ENCODE measurements around the gene DSP. TPM values are rescaled to one million over a fixed set of nuclear protein-coding genes. Genes with fewer than 3 reads are reported as not detected.

Gene DSP
- total and polyA plus RNA-seq, 2 of the 13 experiments (the other 11 are each of a cell fraction or from before 2014, with no cell fraction given) = 89.8 to 117 TPM

DNA sequence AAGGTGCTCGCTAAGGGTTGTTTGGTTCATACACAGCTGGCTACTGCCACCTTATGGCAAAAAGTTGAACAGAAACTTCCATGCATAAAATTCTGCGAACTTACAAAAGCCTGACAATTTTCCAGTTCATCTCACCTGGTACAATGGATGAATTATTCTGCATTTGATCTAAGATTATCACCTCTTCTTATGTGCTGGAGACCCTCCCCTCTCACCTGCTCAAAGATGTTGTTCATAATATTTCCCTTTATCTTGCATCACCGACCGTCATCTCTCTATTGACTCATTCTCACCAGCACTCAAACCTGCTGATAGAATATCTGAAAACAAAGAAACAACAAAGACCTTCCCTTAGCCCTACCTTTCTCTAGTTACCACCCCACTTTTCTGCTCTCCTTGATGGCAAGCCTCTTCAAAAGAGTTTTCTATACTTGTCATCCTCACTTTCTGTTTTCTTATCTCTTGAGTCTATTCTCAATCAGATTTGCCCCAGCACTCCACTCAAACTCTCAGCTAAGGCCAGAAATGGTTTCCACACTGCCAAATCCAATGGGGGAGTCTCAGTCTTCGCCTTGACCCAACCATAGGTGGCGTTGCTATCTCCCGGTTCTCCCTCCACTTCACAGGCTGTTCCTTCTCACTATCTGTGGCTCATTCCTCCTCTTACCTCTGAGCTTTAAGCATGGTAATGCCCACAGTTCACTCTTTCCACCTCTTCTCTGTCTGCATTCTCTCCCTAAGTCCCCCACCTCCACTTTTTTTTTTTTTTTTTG is 74.3 kb downstream of the DSP start (continued):
- TF ChIP-seq ZNF331 (CRISPR knock-in tag; IDR thresholded peaks at IDR 0.05) = 0 out of 2 replicates have a peak, but pooled peaks have one; percentile 7
- TF ChIP-seq NR2F6 (IDR thresholded peaks at IDR 0.05) = no peak
- TF ChIP-seq NR2F6 (CRISPR knock-in tag; IDR thresholded peaks at IDR 0.05) = 0 out of 2 replicates have a peak, but pooled peaks have one; percentile 15
- TF ChIP-seq RNF219 (CRISPR knock-in tag; IDR thresholded peaks at IDR 0.05) = no peak
- TF ChIP-seq HNF1B (CRISPR knock-in tag; IDR thresholded peaks at IDR 0.05) = 0 out of 2 replicates have a peak, but pooled peaks have one; percentile 15
- peak; percentile 59; the same call in 1 of the 2 replicates for TF ChIP-seq ZNF780A (CRISPR knock-in tag; IDR thresholded peaks at IDR 0.05)
- TF ChIP-seq, protein P1, sequence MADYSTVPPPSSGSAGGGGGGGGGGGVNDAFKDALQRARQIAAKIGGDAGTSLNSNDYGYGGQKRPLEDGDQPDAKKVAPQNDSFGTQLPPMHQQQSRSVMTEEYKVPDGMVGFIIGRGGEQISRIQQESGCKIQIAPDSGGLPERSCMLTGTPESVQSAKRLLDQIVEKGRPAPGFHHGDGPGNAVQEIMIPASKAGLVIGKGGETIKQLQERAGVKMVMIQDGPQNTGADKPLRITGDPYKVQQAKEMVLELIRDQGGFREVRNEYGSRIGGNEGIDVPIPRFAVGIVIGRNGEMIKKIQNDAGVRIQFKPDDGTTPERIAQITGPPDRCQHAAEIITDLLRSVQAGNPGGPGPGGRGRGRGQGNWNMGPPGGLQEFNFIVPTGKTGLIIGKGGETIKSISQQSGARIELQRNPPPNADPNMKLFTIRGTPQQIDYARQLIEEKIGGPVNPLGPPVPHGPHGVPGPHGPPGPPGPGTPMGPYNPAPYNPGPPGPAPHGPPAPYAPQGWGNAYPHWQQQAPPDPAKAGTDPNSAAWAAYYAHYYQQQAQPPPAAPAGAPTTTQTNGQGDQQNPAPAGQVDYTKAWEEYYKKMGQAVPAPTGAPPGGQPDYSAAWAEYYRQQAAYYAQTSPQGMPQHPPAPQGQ (CRISPR knock-in tag; IDR thresholded peaks at IDR 0.05; ENCODE audit: borderline replicate concordance) = no peak
- no peak for TF ChIP-seq KAT7 (CRISPR knock-in tag; IDR thresholded peaks at IDR 0.05; ENCODE audit: borderline replicate concordance)
- TF ChIP-seq KLF9 (CRISPR knock-in tag; IDR thresholded peaks at IDR 0.05; ENCODE audit: low read depth) = peak; percentile 53; the same call in 1 of the 2 replicates
- no peak for TF ChIP-seq RARA (CRISPR knock-in tag; IDR thresholded peaks at IDR 0.05)
- TF ChIP-seq SMC3 (IDR thresholded peaks at IDR 0.05; ENCODE audit: low read length) = peak; percentile 84
- TF ChIP-seq MIER2 (CRISPR knock-in tag; IDR thresholded peaks at IDR 0.05) = no peak
- 0 out of 2 replicates have a peak, but pooled peaks have one; percentile 14 for TF ChIP-seq SAP130 (CRISPR knock-in tag; IDR thresholded peaks at IDR 0.05; ENCODE audit: low read depth)
- TF ChIP-seq ZNF205 (CRISPR knock-in tag; IDR thresholded peaks at IDR 0.05) = 0 out of 2 replicates have a peak, but pooled peaks have one; percentile 33
- 0 out of 2 replicates have a peak, but pooled peaks have one; percentile 59 for TF ChIP-seq SIN3B (IDR thresholded peaks at IDR 0.05; ENCODE audit: low read length)
- TF ChIP-seq, protein P2, sequence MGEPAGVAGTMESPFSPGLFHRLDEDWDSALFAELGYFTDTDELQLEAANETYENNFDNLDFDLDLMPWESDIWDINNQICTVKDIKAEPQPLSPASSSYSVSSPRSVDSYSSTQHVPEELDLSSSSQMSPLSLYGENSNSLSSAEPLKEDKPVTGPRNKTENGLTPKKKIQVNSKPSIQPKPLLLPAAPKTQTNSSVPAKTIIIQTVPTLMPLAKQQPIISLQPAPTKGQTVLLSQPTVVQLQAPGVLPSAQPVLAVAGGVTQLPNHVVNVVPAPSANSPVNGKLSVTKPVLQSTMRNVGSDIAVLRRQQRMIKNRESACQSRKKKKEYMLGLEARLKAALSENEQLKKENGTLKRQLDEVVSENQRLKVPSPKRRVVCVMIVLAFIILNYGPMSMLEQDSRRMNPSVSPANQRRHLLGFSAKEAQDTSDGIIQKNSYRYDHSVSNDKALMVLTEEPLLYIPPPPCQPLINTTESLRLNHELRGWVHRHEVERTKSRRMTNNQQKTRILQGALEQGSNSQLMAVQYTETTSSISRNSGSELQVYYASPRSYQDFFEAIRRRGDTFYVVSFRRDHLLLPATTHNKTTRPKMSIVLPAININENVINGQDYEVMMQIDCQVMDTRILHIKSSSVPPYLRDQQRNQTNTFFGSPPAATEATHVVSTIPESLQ (CRISPR knock-in tag; conservative IDR thresholded peaks at IDR 0.05) = 0 out of 2 replicates have a peak, but pooled peaks have one; percentile 68
- no peak for TF ChIP-seq RFXANK (CRISPR knock-in tag; IDR thresholded peaks at IDR 0.05)
- no peak for TF ChIP-seq NONO (IDR thresholded peaks at IDR 0.05)
- 0 out of 2 replicates have a peak, but pooled peaks have one; percentile 19 for TF ChIP-seq NONO (CRISPR knock-in tag; conservative IDR thresholded peaks at IDR 0.05)
- TF ChIP-seq ETV5 (CRISPR knock-in tag; IDR thresholded peaks at IDR 0.05; ENCODE audit: borderline replicate concordance) = no peak
- TF ChIP-seq SOX5 (CRISPR knock-in tag; IDR thresholded peaks at IDR 0.05; ENCODE audit: borderline replicate concordance) = peak; percentile 13; the same call in 1 of the 2 replicates
- TF ChIP-seq ATF7 (IDR thresholded peaks at IDR 0.05) = no peak
- no peak for TF ChIP-seq ATF7 (CRISPR knock-in tag; IDR thresholded peaks at IDR 0.05)
- TF ChIP-seq ZNF446 (CRISPR knock-in tag; IDR thresholded peaks at IDR 0.05) = no peak
